K562 (cell line): ENCODE measurements around the gene PPT2. TPM values are rescaled to one million over a fixed set of nuclear protein-coding genes. Genes with fewer than 3 reads are reported as not detected.
A peak's percentile ranks its signal among the peaks of the same experiment; 100 is the strongest.

ENCODE experiments used
- ARID2 ChIP-seq: fragments of 450-650 bp; IDR thresholded peaks from 2 replicates; pipeline ENCODE4 v1.6.1; 2017; ENCODE audit warnings: antibody characterized with exemption, mild to moderate bottlenecking
- ATF7 ChIP-seq: fragments of 450-650 bp; IDR thresholded peaks from 2 replicates; pipeline ENCODE4 v1.7.1; 2014; ENCODE audit warnings: mild to moderate bottlenecking, moderate library complexity
- CEBPZ ChIP-seq: fragments of 150-350 bp; IDR thresholded peaks from 2 replicates; pipeline ENCODE4 v1.6.1; 2014; ENCODE audit warnings: low read depth, mild to moderate bottlenecking, low read length, borderline replicate concordance
- CREB1 ChIP-seq, 2 experiments: sonication (generic) in 1 of 2; formaldehyde crosslinking in 1 of 2; IDR thresholded peaks; 2 replicates each; pipeline versions ENCODE4 v1.6.1 to v1.8.0; 2012 to 2022; ENCODE audit warnings: inconsistent platforms in 1 of 2, mild to moderate bottlenecking in 1 of 2, missing genetic modification reagents in 1 of 2, moderate library complexity in 1 of 2
- ELF2 ChIP-seq: fragments of 250-450 bp; sonication (Bioruptor Pico); IDR thresholded peaks from 2 replicates; pipeline ENCODE4 v1.5.0; 2021; ENCODE audit warnings: mild to moderate bottlenecking
- ETS1 ChIP-seq: conservative IDR thresholded peaks from 2 replicates; pipeline ENCODE4 v1.6.1; 2011; ENCODE audit warnings: low read depth, mild to moderate bottlenecking, low read length; ENCODE audit not compliant: control insufficient read depth
- HDAC1 ChIP-seq, 2 experiments: fragments of 450-650 bp; IDR thresholded peaks; 2 replicates each; pipeline ENCODE4 v1.6.1; 2016 to 2017; ENCODE audit warnings: inconsistent platforms in 1 of 2, mild to moderate bottlenecking in 1 of 2, moderate library complexity in 1 of 2
- MITF ChIP-seq: IDR thresholded peaks from 2 replicates; pipeline ENCODE4 v1.6.1; 2014; ENCODE audit warnings: antibody characterized with exemption
- NR0B1 ChIP-seq: fragments of 450-650 bp; IDR thresholded peaks from one replicate; pipeline ENCODE4 v1.6.1; 2018; ENCODE audit warnings: mild to moderate bottlenecking, moderate library complexity; ENCODE audit not compliant: partially characterized antibody
- NR2C1 ChIP-seq, 2 experiments: fragments of 450-650 bp; IDR thresholded peaks; 2 replicates each; pipeline ENCODE4 v1.6.1; 2017; ENCODE audit warnings: mild to moderate bottlenecking in 2 of 2, antibody characterized with exemption in 1 of 2, inconsistent platforms in 1 of 2, missing compliant biosample characterization in 1 of 2, missing genetic modification characterization in 1 of 2
- PHF20 ChIP-seq: fragments of 450-650 bp; IDR thresholded peaks from 2 replicates; pipeline ENCODE4 v1.6.1; 2018; ENCODE audit not compliant: partially characterized antibody
- SMC3 ChIP-seq: conservative IDR thresholded peaks from 2 replicates; pipeline ENCODE4 v1.6.1; 2011; ENCODE audit warnings: low read depth, low read length, improper control_type of control experiment; ENCODE audit not compliant: insufficient read depth
- ZBTB12 ChIP-seq: fragments of 250-450 bp; sonication (Bioruptor Pico); IDR thresholded peaks from 2 replicates; pipeline ENCODE4 v1.4.0; 2020
- ZBTB17 ChIP-seq: fragments of 450-650 bp; formaldehyde crosslinking; IDR thresholded peaks from 2 replicates; pipeline ENCODE4 v1.4.0; 2020; ENCODE audit warnings: mild to moderate bottlenecking
- ZFX ChIP-seq: sonication (generic); formaldehyde crosslinking; IDR thresholded peaks from 2 replicates; pipeline ENCODE4 v1.8.0; 2022; ENCODE audit warnings: mild to moderate bottlenecking, missing genetic modification reagents, moderate library complexity
- ZKSCAN8 ChIP-seq: fragments of 200-800 bp; sonication (Bioruptor generic); IDR thresholded peaks from 2 replicates; pipeline ENCODE4 v1.6.1; 2016; ENCODE audit warnings: missing genetic modification characterization, missing compliant biosample characterization
- ZNF764 ChIP-seq: fragments of 250-450 bp; sonication (Bioruptor Pico); IDR thresholded peaks from 2 replicates; pipeline ENCODE4 v1.4.0; 2020; ENCODE audit warnings: low read depth, mild to moderate bottlenecking, moderate library complexity
- polyA plus RNA-seq, 8 experiments: library from polyadenylated mRNA; depleted of rRNA in 4 of 8; stranded (reverse) in 5 of 8; unstranded in 3 of 8; fragments of >200 nt; fragmentation: Nextera tagmentation in 2 of 8; fragmentation: Illumina TruSeq in 1 of 8; extraction: Ambion mirVana in 2 of 8; extraction: Trizol in 1 of 8; gene quantifications; 2 replicates each; pipeline versions ENCODE4 v1.2.1 to v1.2.3, GENCODE V29; 2011 to 2014; ENCODE audit warnings: inconsistent platforms in 1 of 8, missing spikeins in 1 of 8
- total RNA-seq, 7 experiments: library from RNA; depleted of rRNA in 6 of 7; stranded (reverse); fragments of >200 nt in 6 of 7; fragmentation: Illumina TruSeq in 2 of 7; extraction: Trizol in 2 of 7; gene quantifications; 2 replicates each; pipeline versions ENCODE4 v1.2.1 to v1.2.3, GENCODE V29; 2011 to 2021; ENCODE audit warnings: low replicate concordance in 1 of 7

PPT2 gene
- total and polyA plus RNA-seq, 9 of the 15 experiments (the other 6 are each of a cell fraction or from before 2014, with no cell fraction given), result 27.4 to 98.8 (median 69.9) TPM

GRCh38 chr6:32127717-32128592 lies 26.0 kb upstream of the PPT2 start, which contains the start of gene ATF6B (continued):
- no peak for TF ChIP-seq NR0B1
- TF ChIP-seq ZNF764 (CRISPR knock-in tag), result no peak
- peak; percentile 77; the same call in 1 of the 2 replicates for TF ChIP-seq ELF2
- TF ChIP-seq CEBPZ, result no peak; the same call in 1 of the 2 replicates
- TF ChIP-seq ZFX (CRISPR knock-in tag), result peak; percentile 44
- no peak; the same call in 1 of the 2 replicates for TF ChIP-seq MITF
- TF ChIP-seq NR2C1 (IDR thresholded peaks at IDR 0.05), result peak; percentile 61; the same call in 1 of the 2 replicates
- TF ChIP-seq NR2C1 (tag; IDR thresholded peaks at IDR 0.05), result no peak; the same call in none of the 2 replicates
- peak in 1 of 2 experiments; percentile 83; a peak in 2 of 4 replicates for TF ChIP-seq HDAC1 (IDR thresholded peaks at IDR 0.05)
- no peak for TF ChIP-seq ARID2
- TF ChIP-seq SMC3, result no peak
- 0 out of 2 replicates have a peak, but pooled peaks have one; percentile 31 for TF ChIP-seq ETS1
- TF ChIP-seq ZBTB12 (CRISPR knock-in tag), result no peak
- no peak for TF ChIP-seq ZKSCAN8 (CRISPR knock-in tag)
- peak; percentile 70 for TF ChIP-seq CREB1 (IDR thresholded peaks at IDR 0.05)
- peak; percentile 47; the same call in 1 of the 2 replicates for TF ChIP-seq CREB1 (CRISPR knock-in tag; IDR thresholded peaks at IDR 0.05)
- TF ChIP-seq ZBTB17 (CRISPR knock-in tag), result peak; percentile 72
- TF ChIP-seq ATF7, result peak; percentile 75
- TF ChIP-seq PHF20, result peak; percentile 79
